HepG2 (cell line): ENCODE results near the gene RBM18. TPM values are rescaled to one million over a fixed set of nuclear protein-coding genes. Genes with fewer than 3 reads are reported as not detected.

Experiments used
- CHD2 ChIP-seq: IDR thresholded peaks from 2 replicates; pipeline ENCODE4 v1.6.1; 2011; ENCODE audit warnings: low read depth, low read length, improper control_type of control experiment
- CREM ChIP-seq, 2 experiments: sonication (generic) in 1 of 2; formaldehyde crosslinking in 1 of 2; IDR thresholded peaks; 2 replicates each; pipeline versions ENCODE4 v1.4.0 to v1.6.1; 2016 to 2020; ENCODE audit warnings: antibody characterized with exemption in 1 of 2, mild to moderate bottlenecking in 1 of 2, missing genetic modification reagents in 1 of 2
- ESRRA ChIP-seq: sonication (generic); formaldehyde crosslinking; IDR thresholded peaks from 2 replicates; pipeline ENCODE4 v1.5.1; 2020; ENCODE audit warnings: mild to moderate bottlenecking, low read depth, missing genetic modification reagents
- SETDB1 ChIP-seq: sonication (generic); formaldehyde crosslinking; IDR thresholded peaks from 2 replicates; pipeline ENCODE4 v1.5.1; 2020; ENCODE audit warnings: missing genetic modification reagents, mild to moderate bottlenecking, borderline replicate concordance
- SP5 ChIP-seq: IDR thresholded peaks from 2 replicates; pipeline ENCODE4 v1.6.1; 2016; ENCODE audit warnings: low read depth, borderline replicate concordance
- TEAD2 ChIP-seq: sonication (generic); formaldehyde crosslinking; IDR thresholded peaks from 2 replicates; pipeline ENCODE4 v1.9.0; 2021; ENCODE audit warnings: missing genetic modification reagents
- ZKSCAN5 ChIP-seq: sonication (generic); formaldehyde crosslinking; IDR thresholded peaks from 2 replicates; pipeline ENCODE4 v1.5.1; 2020; ENCODE audit warnings: mild to moderate bottlenecking, missing genetic modification reagents
- ZNF562 ChIP-seq: sonication (generic); formaldehyde crosslinking; IDR thresholded peaks from 2 replicates; pipeline ENCODE4 v1.8.0; 2022; ENCODE audit warnings: missing genetic modification reagents, borderline replicate concordance
- ZNF660 ChIP-seq: sonication (generic); formaldehyde crosslinking; IDR thresholded peaks from 2 replicates; pipeline ENCODE4 v1.5.1; 2020; ENCODE audit warnings: mild to moderate bottlenecking, low read depth, missing genetic modification reagents, borderline replicate concordance
- ZNF891 ChIP-seq: sonication (generic); formaldehyde crosslinking; IDR thresholded peaks from 2 replicates; pipeline ENCODE4 v1.5.0; 2020; ENCODE audit warnings: mild to moderate bottlenecking, missing genetic modification reagents
- polyA plus RNA-seq, 8 experiments: library from polyadenylated mRNA; depleted of rRNA in 3 of 8; stranded (reverse) in 7 of 8; unstranded in 1 of 8; fragments of >200 nt; fragmentation: Illumina TruSeq in 4 of 8; extraction: Trizol in 4 of 8; gene quantifications; 2 replicates each; pipeline versions ENCODE4 v1.2.1 to v1.2.3, GENCODE V29; 2011 to 2016; ENCODE audit warnings: low read depth in 4 of 8, missing spikeins in 1 of 8, mixed read lengths in 1 of 8; ENCODE audit not compliant: insufficient read depth in 1 of 8
- total RNA-seq, 5 experiments: library from RNA; depleted of rRNA; stranded (reverse); fragments of >200 nt; fragmentation: Illumina TruSeq; extraction: Trizol; gene quantifications; 2 replicates each; pipeline ENCODE4 v1.2.3, GENCODE V29; 2016; ENCODE audit warnings: low read depth in 1 of 5
- TF ChIP-seq, protein P1 (sequence below): sonication (generic); formaldehyde crosslinking; IDR thresholded peaks from 2 replicates; pipeline ENCODE4 v1.9.0; 2022; ENCODE audit warnings: missing genetic modification reagents, mild to moderate bottlenecking, borderline replicate concordance
- TF ChIP-seq, protein P2 (sequence below): sonication (generic); formaldehyde crosslinking; conservative IDR thresholded peaks from 2 replicates; pipeline ENCODE4 v1.4.0; 2020; ENCODE audit warnings: missing genetic modification reagents
- TF ChIP-seq, protein P3 (sequence below): sonication (generic); formaldehyde crosslinking; IDR thresholded peaks from 2 replicates; pipeline ENCODE4 v1.4.0; 2020; ENCODE audit warnings: mild to moderate bottlenecking, missing genetic modification reagents
- TF ChIP-seq, protein P4 (sequence below): sonication (generic); formaldehyde crosslinking; IDR thresholded peaks from 2 replicates; pipeline ENCODE4 v1.4.0; 2020; ENCODE audit warnings: low read depth, mild to moderate bottlenecking, missing genetic modification reagents
- TF ChIP-seq, protein P5 (sequence below): sonication (generic); formaldehyde crosslinking; IDR thresholded peaks from 2 replicates; pipeline ENCODE4 v1.5.1; 2020; ENCODE audit warnings: missing genetic modification reagents, mild to moderate bottlenecking, borderline replicate concordance
- TF ChIP-seq, protein P6 (sequence below): fragments of 450-650 bp; IDR thresholded peaks from 2 replicates; pipeline ENCODE4 v1.6.1; 2016

Gene RBM18
- total and polyA plus RNA-seq, 2 of the 13 experiments (the other 11 are each of a cell fraction or from before 2014, with no cell fraction given), result 12.6 to 16.6 TPM

DNA sequence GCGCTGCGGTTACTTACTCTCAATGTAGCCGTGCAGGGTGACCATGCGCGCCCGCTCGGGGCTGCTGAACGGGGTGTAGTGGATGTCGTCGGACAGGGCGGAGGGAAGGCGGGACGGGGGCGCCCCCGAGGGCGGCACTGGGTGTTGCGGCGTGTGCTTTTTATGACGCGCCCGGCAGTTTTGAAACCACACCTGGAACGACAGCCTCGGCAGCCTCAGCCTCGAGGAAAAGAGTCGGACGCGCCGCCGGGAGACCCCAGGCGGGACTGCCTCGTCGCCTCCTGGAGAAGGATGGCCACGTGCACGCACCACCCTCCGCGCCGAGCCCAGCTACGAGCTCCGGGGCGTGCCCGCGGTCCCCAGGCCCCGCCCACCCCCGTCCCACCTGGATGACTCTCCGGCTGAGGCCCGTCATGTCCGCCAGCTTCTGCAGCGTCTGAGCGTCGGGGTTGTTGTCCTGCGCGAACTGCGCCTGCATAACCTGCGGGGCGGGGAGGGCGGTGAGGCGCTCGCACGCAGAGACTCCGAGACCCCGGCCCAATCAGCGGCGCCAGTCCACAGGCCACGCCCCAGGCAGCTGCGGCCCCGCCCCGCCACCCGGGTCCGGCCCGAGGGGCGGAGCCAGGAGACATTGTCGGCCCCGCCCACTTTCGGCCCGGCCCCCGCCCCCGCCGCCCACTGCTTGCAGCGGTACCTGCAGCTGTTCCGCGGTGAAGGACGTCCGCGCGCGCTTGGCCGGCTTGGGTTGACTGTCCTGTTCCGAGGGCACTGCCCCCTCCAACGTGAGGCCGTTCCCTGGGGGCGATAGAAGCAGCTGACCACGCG, 50.8 kb downstream of the RBM18 start (continued):
- no peak for TF ChIP-seq SETDB1 (CRISPR knock-in tag)
- TF ChIP-seq, protein P1, sequence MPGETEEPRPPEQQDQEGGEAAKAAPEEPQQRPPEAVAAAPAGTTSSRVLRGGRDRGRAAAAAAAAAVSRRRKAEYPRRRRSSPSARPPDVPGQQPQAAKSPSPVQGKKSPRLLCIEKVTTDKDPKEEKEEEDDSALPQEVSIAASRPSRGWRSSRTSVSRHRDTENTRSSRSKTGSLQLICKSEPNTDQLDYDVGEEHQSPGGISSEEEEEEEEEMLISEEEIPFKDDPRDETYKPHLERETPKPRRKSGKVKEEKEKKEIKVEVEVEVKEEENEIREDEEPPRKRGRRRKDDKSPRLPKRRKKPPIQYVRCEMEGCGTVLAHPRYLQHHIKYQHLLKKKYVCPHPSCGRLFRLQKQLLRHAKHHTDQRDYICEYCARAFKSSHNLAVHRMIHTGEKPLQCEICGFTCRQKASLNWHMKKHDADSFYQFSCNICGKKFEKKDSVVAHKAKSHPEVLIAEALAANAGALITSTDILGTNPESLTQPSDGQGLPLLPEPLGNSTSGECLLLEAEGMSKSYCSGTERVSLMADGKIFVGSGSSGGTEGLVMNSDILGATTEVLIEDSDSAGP (CRISPR knock-in tag), result no peak
- no peak for TF ChIP-seq CHD2
- TF ChIP-seq CREM (IDR thresholded peaks at IDR 0.05), result no peak
- no peak for TF ChIP-seq CREM (CRISPR knock-in tag; IDR thresholded peaks at IDR 0.05)
- 0 out of 2 replicates have a peak, but pooled peaks have one; percentile 48 for TF ChIP-seq ZNF891 (CRISPR knock-in tag)
- TF ChIP-seq TEAD2 (CRISPR knock-in tag), result 0 out of 2 replicates have a peak, but pooled peaks have one; percentile 50
- TF ChIP-seq, protein P2, sequence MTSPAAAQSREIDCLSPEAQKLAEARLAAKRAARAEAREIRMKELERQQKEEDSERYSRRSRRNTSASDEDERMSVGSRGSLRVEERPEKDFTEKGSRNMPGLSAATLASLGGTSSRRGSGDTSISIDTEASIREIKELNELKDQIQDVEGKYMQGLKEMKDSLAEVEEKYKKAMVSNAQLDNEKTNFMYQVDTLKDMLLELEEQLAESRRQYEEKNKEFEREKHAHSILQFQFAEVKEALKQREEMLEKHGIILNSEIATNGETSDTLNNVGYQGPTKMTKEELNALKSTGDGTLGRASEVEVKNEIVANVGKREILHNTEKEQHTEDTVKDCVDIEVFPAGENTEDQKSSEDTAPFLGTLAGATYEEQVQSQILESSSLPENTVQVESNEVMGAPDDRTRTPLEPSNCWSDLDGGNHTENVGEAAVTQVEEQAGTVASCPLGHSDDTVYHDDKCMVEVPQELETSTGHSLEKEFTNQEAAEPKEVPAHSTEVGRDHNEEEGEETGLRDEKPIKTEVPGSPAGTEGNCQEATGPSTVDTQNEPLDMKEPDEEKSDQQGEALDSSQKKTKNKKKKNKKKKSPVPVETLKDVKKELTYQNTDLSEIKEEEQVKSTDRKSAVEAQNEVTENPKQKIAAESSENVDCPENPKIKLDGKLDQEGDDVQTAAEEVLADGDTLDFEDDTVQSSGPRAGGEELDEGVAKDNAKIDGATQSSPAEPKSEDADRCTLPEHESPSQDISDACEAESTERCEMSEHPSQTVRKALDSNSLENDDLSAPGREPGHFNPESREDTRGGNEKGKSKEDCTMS, result no peak
- no peak for TF ChIP-seq ZNF562 (CRISPR knock-in tag)
- no peak for TF ChIP-seq ZNF660 (CRISPR knock-in tag)
- TF ChIP-seq, protein P3, sequence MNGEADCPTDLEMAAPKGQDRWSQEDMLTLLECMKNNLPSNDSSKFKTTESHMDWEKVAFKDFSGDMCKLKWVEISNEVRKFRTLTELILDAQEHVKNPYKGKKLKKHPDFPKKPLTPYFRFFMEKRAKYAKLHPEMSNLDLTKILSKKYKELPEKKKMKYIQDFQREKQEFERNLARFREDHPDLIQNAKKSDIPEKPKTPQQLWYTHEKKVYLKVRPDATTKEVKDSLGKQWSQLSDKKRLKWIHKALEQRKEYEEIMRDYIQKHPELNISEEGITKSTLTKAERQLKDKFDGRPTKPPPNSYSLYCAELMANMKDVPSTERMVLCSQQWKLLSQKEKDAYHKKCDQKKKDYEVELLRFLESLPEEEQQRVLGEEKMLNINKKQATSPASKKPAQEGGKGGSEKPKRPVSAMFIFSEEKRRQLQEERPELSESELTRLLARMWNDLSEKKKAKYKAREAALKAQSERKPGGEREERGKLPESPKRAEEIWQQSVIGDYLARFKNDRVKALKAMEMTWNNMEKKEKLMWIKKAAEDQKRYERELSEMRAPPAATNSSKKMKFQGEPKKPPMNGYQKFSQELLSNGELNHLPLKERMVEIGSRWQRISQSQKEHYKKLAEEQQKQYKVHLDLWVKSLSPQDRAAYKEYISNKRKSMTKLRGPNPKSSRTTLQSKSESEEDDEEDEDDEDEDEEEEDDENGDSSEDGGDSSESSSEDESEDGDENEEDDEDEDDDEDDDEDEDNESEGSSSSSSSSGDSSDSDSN, result no peak
- TF ChIP-seq, protein P4, sequence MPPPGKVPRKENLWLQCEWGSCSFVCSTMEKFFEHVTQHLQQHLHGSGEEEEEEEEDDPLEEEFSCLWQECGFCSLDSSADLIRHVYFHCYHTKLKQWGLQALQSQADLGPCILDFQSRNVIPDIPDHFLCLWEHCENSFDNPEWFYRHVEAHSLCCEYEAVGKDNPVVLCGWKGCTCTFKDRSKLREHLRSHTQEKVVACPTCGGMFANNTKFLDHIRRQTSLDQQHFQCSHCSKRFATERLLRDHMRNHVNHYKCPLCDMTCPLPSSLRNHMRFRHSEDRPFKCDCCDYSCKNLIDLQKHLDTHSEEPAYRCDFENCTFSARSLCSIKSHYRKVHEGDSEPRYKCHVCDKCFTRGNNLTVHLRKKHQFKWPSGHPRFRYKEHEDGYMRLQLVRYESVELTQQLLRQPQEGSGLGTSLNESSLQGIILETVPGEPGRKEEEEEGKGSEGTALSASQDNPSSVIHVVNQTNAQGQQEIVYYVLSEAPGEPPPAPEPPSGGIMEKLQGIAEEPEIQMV (CRISPR knock-in tag), result no peak; the same call in 1 of the 2 replicates
- TF ChIP-seq, protein P5, sequence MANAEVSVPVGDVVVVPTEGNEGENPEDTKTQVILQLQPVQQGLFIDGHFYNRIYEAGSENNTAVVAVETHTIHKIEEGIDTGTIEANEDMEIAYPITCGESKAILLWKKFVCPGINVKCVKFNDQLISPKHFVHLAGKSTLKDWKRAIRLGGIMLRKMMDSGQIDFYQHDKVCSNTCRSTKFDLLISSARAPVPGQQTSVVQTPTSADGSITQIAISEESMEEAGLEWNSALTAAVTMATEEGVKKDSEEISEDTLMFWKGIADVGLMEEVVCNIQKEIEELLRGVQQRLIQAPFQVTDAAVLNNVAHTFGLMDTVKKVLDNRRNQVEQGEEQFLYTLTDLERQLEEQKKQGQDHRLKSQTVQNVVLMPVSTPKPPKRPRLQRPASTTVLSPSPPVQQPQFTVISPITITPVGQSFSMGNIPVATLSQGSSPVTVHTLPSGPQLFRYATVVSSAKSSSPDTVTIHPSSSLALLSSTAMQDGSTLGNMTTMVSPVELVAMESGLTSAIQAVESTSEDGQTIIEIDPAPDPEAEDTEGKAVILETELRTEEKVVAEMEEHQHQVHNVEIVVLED (CRISPR knock-in tag), result peak; percentile 44; the same call in 1 of the 2 replicates
- no peak for TF ChIP-seq ZKSCAN5
- TF ChIP-seq ESRRA (CRISPR knock-in tag), result peak; percentile 17; the same call in 1 of the 2 replicates
- TF ChIP-seq, protein P6, sequence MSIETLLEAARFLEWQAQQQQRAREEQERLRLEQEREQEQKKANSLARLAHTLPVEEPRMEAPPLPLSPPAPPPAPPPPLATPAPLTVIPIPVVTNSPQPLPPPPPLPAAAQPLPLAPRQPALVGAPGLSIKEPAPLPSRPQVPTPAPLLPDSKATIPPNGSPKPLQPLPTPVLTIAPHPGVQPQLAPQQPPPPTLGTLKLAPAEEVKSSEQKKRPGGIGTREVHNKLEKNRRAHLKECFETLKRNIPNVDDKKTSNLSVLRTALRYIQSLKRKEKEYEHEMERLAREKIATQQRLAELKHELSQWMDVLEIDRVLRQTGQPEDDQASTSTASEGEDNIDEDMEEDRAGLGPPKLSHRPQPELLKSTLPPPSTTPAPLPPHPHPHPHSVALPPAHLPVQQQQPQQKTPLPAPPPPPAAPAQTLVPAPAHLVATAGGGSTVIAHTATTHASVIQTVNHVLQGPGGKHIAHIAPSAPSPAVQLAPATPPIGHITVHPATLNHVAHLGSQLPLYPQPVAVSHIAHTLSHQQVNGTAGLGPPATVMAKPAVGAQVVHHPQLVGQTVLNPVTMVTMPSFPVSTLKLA, result no peak
- TF ChIP-seq SP5 (CRISPR knock-in tag), result peak; percentile 21; the same call in 1 of the 2 replicates
